ENCODE data around the gene SCRT2.

DNA sequence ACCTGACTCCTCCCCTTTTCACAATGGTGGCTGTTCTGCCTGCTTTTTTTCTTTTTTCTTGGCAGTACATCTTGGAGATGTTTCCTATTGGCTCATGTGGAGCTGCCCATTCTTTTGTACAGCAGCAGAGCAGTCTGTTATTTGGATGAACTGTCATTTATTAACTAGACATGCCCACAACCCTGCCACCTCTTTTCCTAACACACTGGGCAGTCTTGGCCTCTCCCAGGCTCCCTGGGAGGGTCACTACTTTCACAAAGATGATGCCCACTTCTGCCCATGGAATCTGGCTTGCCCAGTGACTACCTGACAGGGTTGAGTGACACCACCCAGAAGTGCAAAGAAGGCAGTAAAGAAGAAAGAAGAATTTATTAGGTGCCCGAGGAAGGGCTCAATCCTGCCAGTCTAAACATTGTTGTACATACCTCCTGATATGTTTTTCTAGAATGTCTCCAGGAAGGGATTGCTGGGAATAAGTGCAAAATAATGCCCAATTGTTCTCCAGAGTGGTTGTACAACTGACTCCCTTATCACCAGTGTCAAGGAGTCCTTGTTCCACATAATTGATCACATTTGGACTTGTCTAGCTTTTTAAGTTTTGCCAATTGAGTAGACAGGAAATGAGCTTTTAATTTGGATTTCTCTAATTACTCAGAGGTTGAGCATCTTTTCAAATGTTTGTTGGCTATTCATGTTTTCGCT lies 19.7 kb upstream of the SCRT2 start:
- TF ChIP-seq, protein P1, sequence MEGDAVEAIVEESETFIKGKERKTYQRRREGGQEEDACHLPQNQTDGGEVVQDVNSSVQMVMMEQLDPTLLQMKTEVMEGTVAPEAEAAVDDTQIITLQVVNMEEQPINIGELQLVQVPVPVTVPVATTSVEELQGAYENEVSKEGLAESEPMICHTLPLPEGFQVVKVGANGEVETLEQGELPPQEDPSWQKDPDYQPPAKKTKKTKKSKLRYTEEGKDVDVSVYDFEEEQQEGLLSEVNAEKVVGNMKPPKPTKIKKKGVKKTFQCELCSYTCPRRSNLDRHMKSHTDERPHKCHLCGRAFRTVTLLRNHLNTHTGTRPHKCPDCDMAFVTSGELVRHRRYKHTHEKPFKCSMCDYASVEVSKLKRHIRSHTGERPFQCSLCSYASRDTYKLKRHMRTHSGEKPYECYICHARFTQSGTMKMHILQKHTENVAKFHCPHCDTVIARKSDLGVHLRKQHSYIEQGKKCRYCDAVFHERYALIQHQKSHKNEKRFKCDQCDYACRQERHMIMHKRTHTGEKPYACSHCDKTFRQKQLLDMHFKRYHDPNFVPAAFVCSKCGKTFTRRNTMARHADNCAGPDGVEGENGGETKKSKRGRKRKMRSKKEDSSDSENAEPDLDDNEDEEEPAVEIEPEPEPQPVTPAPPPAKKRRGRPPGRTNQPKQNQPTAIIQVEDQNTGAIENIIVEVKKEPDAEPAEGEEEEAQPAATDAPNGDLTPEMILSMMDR (IDR thresholded peaks at IDR 0.05; ENCODE audit: insufficient read depth, low read depth, low read length) = no peak
- TF ChIP-seq EZH2 (IDR thresholded peaks at IDR 0.05; ENCODE audit: insufficient read depth, low read length) = no peak

Measured in astrocyte (in vitro differentiated cells and primary cell).